Endodermal cell (in vitro differentiated cells): ENCODE data around the gene SPAG16. TPM values are rescaled to one million over a fixed set of nuclear protein-coding genes. Genes with fewer than 3 reads are reported as not detected.

ENCODE experiments used
- DNase-seq: peaks from one replicate; pipeline ENCODE4 v3.0.0-alpha.2; 2017
- H3K27ac ChIP-seq: 2 replicates; pipeline ENCODE4 v1.5.1; 2013; ENCODE audit warnings: mild to moderate bottlenecking, low read depth, low read length, moderate library complexity
- H3K27me3 ChIP-seq: 2 replicates; pipeline ENCODE4 v1.6.1; 2013; ENCODE audit warnings: mild to moderate bottlenecking, low read length, moderate library complexity; ENCODE audit not compliant: insufficient read depth, control insufficient read depth, poor library complexity, severe bottlenecking
- H3K36me3 ChIP-seq: 2 replicates; pipeline ENCODE4 v1.7.0; 2013; ENCODE audit warnings: mild to moderate bottlenecking, low read length, moderate library complexity; ENCODE audit not compliant: control insufficient read depth, insufficient read depth
- H3K4me1 ChIP-seq: one replicate; pipeline ENCODE4 v1.7.0; 2013; ENCODE audit warnings: low read length; ENCODE audit not compliant: control insufficient read depth, insufficient read depth
- H3K4me3 ChIP-seq: 2 replicates; pipeline ENCODE4 v1.5.1; 2013; ENCODE audit warnings: mild to moderate bottlenecking, low read length, moderate library complexity
- H3K9ac ChIP-seq: 2 replicates; pipeline ENCODE4 v1.6.1; 2013; ENCODE audit warnings: mild to moderate bottlenecking, low read length, moderate library complexity; ENCODE audit not compliant: poor library complexity, severe bottlenecking; ENCODE audit errors: extremely low read depth
- H3K9me3 ChIP-seq: 2 replicates; pipeline ENCODE4 v1.6.1; 2013; ENCODE audit warnings: mild to moderate bottlenecking, low read length, moderate library complexity; ENCODE audit not compliant: control insufficient read depth
- H3K27ac Mint-ChIP-seq: 2 replicates; pipeline ENCODE4 v1.8.0; 2020; ENCODE audit warnings: mixed read lengths
- H3K27me3 Mint-ChIP-seq: 2 replicates; pipeline ENCODE4 v1.8.0; 2021; ENCODE audit warnings: mild to moderate bottlenecking, mixed read lengths; ENCODE audit not compliant: insufficient read depth
- H3K36me3 Mint-ChIP-seq: 2 replicates; pipeline ENCODE4 v1.8.0; 2020; ENCODE audit warnings: low read depth, mixed read lengths
- H3K4me1 Mint-ChIP-seq: 2 replicates; pipeline ENCODE4 v1.8.0; 2020; ENCODE audit warnings: mixed read lengths
- H3K4me3 Mint-ChIP-seq: 2 replicates; pipeline ENCODE4 v1.8.0; 2020; ENCODE audit warnings: mild to moderate bottlenecking, moderate library complexity, mixed read lengths
- H3K9me3 Mint-ChIP-seq: 2 replicates; pipeline ENCODE4 v1.8.0; 2020; ENCODE audit warnings: mild to moderate bottlenecking, mixed read lengths
- CTCF ChIP-seq: fragments of 200-600 bp; sonication (generic); conservative IDR thresholded peaks from 2 replicates; pipeline ENCODE4 v1.5.0; 2021; ENCODE audit warnings: antibody characterized with exemption, mild to moderate bottlenecking
- WGBS, 2 experiments: methylation state at CpG; one replicate each; pipeline versions ENCODE4 v1.1.5 to v1.1.7; 2013; ENCODE audit warnings: missing lambda C conversion rate in 2 of 2, mixed read lengths in 1 of 2; ENCODE audit not compliant: insufficient coverage in 1 of 2, insufficient read length in 1 of 2; 5-methylcytosine and 5-hydroxymethylcytosine counted together
- total RNA-seq, 2 donors: library from RNA; stranded (reverse); fragmentation: NEBNext Ultra II Directional in 1 of 2; extraction: Animal tissue kit (Norgen Biotek cat#: 25700) in 1 of 2; gene quantifications; 2 replicates in 1 of 2; 3 replicates in 1 of 2; pipeline ENCODE4 v1.2.1, GENCODE V29; 2021

Gene SPAG16
- total RNA-seq, 2 donors from 2014 or later, result 27.8 to 38.2 TPM

GRCh38 chr2:213722565-213722964 lies 438.3 kb downstream of the SPAG16 start:
- H3K4me1 ChIP-seq, result peaks cover 12% of the 10 kb centered on the region
- DNase-seq, result no peak
- H3K4me3 ChIP-seq, result no peak overlapping the region
- H3K36me3 ChIP-seq, result no peaks in the 10 kb centered on the region
- H3K27me3 ChIP-seq, result no peaks in the 10 kb centered on the region
- no peak overlapping the region for H3K27ac ChIP-seq
- Mint-ChIP-seq H3K4me1 (peaks cover 15% of the 10 kb centered on the region), H3K9me3 (peaks cover 16% of the 10 kb centered on the region), H3K27ac (no peak overlapping the region), H3K27me3 (no peaks in the 10 kb centered on the region), H3K4me3 (no peak overlapping the region), H3K36me3 (peaks cover 2% of the 10 kb centered on the region)
- no peak for TF ChIP-seq CTCF
- H3K9me3 ChIP-seq, result peaks cover 5% of the 10 kb centered on the region
- WGBS, 2 experiments, result 98 to 100% methylated on average over 1 of the region's 1 CpG
- H3K9ac ChIP-seq, result no peak overlapping the region

GRCh38 chr2:213723041-213723560 lies 438.8 kb downstream of the SPAG16 start:
- peak; percentile 50 for DNase-seq
- Mint-ChIP-seq H3K27me3 (no peaks in the 10 kb centered on the region), H3K9me3 (peaks cover 12% of the 10 kb centered on the region), H3K27ac (peak overlapping the region; percentile 28), H3K4me1 (peaks cover 15% of the 10 kb centered on the region), H3K4me3 (no peak overlapping the region), H3K36me3 (peaks cover 2% of the 10 kb centered on the region)
- Histone ChIP-seq H3K27me3 (no peaks in the 10 kb centered on the region), H3K4me1 (peaks cover 12% of the 10 kb centered on the region), H3K9ac (no peak overlapping the region), H3K4me3 (no peak overlapping the region), H3K9me3 (peaks cover 5% of the 10 kb centered on the region), H3K36me3 (no peaks in the 10 kb centered on the region), H3K27ac (no peak overlapping the region)
- TF ChIP-seq CTCF, result peak; percentile 58
- WGBS, 2 experiments, result 54 to 100% methylated on average over 1 of the region's 2 CpGs

GRCh38 chr2:213723707-213724106 lies 439.4 kb downstream of the SPAG16 start:
- H3K4me1 Mint-ChIP-seq, result peaks cover 15% of the 10 kb centered on the region
- Histone ChIP-seq H3K9me3 (peaks cover 5% of the 10 kb centered on the region), H3K4me3 (no peak overlapping the region), H3K27ac (no peak overlapping the region), H3K27me3 (no peaks in the 10 kb centered on the region), H3K9ac (no peak overlapping the region), H3K4me1 (peaks cover 12% of the 10 kb centered on the region), H3K36me3 (no peaks in the 10 kb centered on the region)
- peaks cover 2% of the 10 kb centered on the region for H3K36me3 Mint-ChIP-seq
- no peak overlapping the region for H3K4me3 Mint-ChIP-seq
- H3K27ac Mint-ChIP-seq, result peak overlapping the region; percentile 26
- WGBS, 2 experiments, result 83 to 94% methylated on average over 1 of the region's 1 CpG
- peaks cover 12% of the 10 kb centered on the region for H3K9me3 Mint-ChIP-seq
- no peak for TF ChIP-seq CTCF
- DNase-seq, result no peak
- no peaks in the 10 kb centered on the region for H3K27me3 Mint-ChIP-seq
